Panc1 (cell line): Measurements from ENCODE around the gene TRAPPC1. TPM values are rescaled to one million over a fixed set of nuclear protein-coding genes. Genes with fewer than 3 reads are reported as not detected.

Experiments
- ATAC-seq: fragments of 200-7000 bp; cut with Tn5 transposase; 2 replicates; pipeline ENCODE4 v1.9.1; 2020; ENCODE audit warnings: mild to moderate bottlenecking, moderate library complexity
- BruUV-seq: library from RNA; stranded (reverse); fragments of 400-500 nt; replicated peaks from 2 replicates; lab custom pipeline; 2021; lab: Mats Ljungman, UMichigan
- CTCF ChIA-PET: fragments of 300-600 bp; sonication (Branson Sonifier 250); formaldehyde crosslinking; loops from one replicate; lab custom pipeline; 2022; ENCODE audit warnings: antibody characterized with exemption; lab: Charles Lee
- POLR2A ChIA-PET: fragments of 300-600 bp; sonication (Branson Sonifier 250); formaldehyde crosslinking; loops from one replicate; lab custom pipeline; 2022; ENCODE audit warnings: antibody characterized with exemption; lab: Charles Lee
- DNase-seq: peaks from one replicate; pipeline ENCODE4 v3.0.0-alpha.2; 2010; ENCODE audit warnings: low read depth, low spot score
- H3K27ac ChIP-seq: 2 replicates; pipeline ENCODE4 v1.5.1; 2011; ENCODE audit warnings: mild to moderate bottlenecking, low read length, inconsistent platforms
- H3K27me3 ChIP-seq: fragments of 200-500 bp; sonication (Bioruptor generic); 2 replicates; pipeline ENCODE4 v1.6.0; 2014; ENCODE audit warnings: low read length, inconsistent platforms; ENCODE audit not compliant: control insufficient read depth, insufficient read depth
- H3K36me3 ChIP-seq: fragments of 200-500 bp; sonication (Bioruptor generic); 2 replicates; pipeline ENCODE4 v1.5.1; 2014; ENCODE audit warnings: inconsistent platforms, mild to moderate bottlenecking, low read length, moderate library complexity; ENCODE audit not compliant: control insufficient read depth, insufficient read depth
- H3K4me1 ChIP-seq: 2 replicates; pipeline ENCODE4 v1.5.1; 2011; ENCODE audit warnings: inconsistent platforms, mild to moderate bottlenecking, low read length, moderate library complexity; ENCODE audit not compliant: control insufficient read depth, insufficient read depth
- H3K4me3 ChIP-seq, 2 experiments: 2 replicates each; pipeline ENCODE4 v1.5.1; 2011 to 2012; ENCODE audit warnings: low read depth in 2 of 2, low read length in 2 of 2, mild to moderate bottlenecking in 2 of 2, inconsistent platforms in 1 of 2, moderate library complexity in 1 of 2
- H3K9me3 ChIP-seq: fragments of 200-500 bp; sonication (Bioruptor generic); 2 replicates; pipeline ENCODE4 v1.5.1; 2014; ENCODE audit warnings: low read depth, mild to moderate bottlenecking, inconsistent platforms, low read length, moderate library complexity; ENCODE audit not compliant: control insufficient read depth, insufficient read depth
- POLR2AphosphoS5 ChIP-seq: IDR thresholded peaks from 2 replicates; pipeline ENCODE4 v1.6.1; 2012; ENCODE audit warnings: mild to moderate bottlenecking, low read depth, low read length, moderate library complexity
- SIN3A ChIP-seq: IDR thresholded peaks from 2 replicates; pipeline ENCODE4 v1.6.1; 2012; ENCODE audit warnings: low read depth, mild to moderate bottlenecking, low read length, moderate library complexity, borderline replicate concordance; ENCODE audit not compliant: insufficient read depth
- TCF7L2 ChIP-seq: IDR thresholded peaks from 2 replicates; pipeline ENCODE4 v1.6.1; 2011; ENCODE audit warnings: mild to moderate bottlenecking, low read depth, low read length, inconsistent platforms
- in situ Hi-C: cut with HindIII; loops from 2 replicates; pipeline ENCODE4 v1.10.0; 2016; ENCODE audit warnings: low sequenced_read_pairs, low pct_unique_long_range_greater_than_20kb
- intact Hi-C: fragments of 100-400 bp; cut with micrococcal nuclease; formaldehyde crosslinking; loops from one replicate; pipeline ENCODE4 v1.10.0; 2022; ENCODE audit not compliant: unreplicated experiment
- total RNA-seq: library from RNA; stranded (reverse); gene quantifications from one replicate; pipeline ENCODE4 v1.2.1, GENCODE V29; 2021; ENCODE audit not compliant: unreplicated experiment
- TF ChIP-seq, protein P1 (sequence below), 2 experiments: IDR thresholded peaks; 2 replicates each; pipeline ENCODE4 v1.6.1; 2011 to 2012; ENCODE audit warnings: low read depth in 2 of 2, control low read depth in 1 of 2, low read length in 1 of 2, mild to moderate bottlenecking in 1 of 2, moderate library complexity in 1 of 2; ENCODE audit not compliant: insufficient read depth in 1 of 2
- TF ChIP-seq, protein P2 (sequence below): fragments of 450-650 bp; IDR thresholded peaks from 2 replicates; pipeline ENCODE4 v1.5.1; 2017; ENCODE audit warnings: mild to moderate bottlenecking

The TRAPPC1 gene
- total RNA-seq, 1 experiment from 2014 or later = 154 TPM

DNA sequence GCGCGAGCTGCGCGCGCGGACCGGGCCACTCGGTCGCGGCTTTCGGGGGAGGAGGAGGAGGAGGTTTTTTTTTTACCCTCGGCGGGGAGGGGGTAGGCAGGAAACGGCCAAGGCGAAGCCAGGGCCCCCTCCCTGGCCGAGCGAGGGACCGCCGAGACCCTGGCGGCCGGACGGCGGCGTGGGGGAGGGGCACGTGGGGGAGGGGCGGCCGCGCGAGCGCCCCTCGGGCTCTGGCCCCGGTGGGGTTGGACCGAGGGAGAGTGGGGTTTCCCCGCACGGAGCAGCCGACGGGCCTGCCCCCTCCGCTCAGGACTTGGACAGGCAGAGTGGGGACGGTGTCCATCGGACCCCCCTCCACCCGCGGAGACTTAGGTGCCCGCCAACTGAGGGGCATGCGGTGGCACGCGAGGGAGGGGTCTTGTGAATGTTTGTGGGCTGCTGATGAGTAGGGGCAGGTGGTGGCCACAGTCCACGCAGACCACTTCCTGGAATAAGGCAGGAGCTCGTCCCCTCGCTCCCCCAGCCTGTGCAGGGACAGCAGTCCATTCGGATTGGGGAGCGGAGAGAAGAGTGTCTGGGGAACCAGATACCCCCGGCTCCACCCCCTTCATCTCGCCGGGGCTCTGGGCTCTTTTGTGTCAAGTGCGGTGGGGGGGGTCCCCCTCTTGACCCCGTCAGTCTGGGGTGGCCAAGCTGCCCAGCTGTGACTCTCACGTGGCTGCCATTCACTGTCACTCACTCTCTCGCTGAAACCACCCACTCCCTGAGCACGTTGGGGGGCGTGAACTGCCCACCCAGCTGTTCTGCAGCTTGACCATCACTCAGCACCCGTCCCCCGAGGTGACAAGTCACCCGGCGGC is 46.1 kb downstream of the TRAPPC1 start:
- peaks cover 34% of the 10 kb centered on the region for H3K4me1 ChIP-seq
- POLR2A ChIA-PET = interaction anchor here (0.7 kb wide), 1 partner anchor 22 kb away, joined by 10 read pairs; no protein-coding TSS in a partner anchor
- no peaks in the 10 kb centered on the region for H3K9me3 ChIP-seq
- H3K27ac ChIP-seq = peak overlapping the region; percentile 96
- CTCF ChIA-PET = interaction anchor here (0.6 kb wide), 1 partner anchor 23 kb away, joined by 9 read pairs; no protein-coding TSS in a partner anchor
- ATAC-seq = peak; percentile 33
- H3K27me3 ChIP-seq = no peaks in the 10 kb centered on the region
- intact Hi-C loops (no loop called here), in situ Hi-C loops (no loop called here)
- no peak for DNase-seq
- peak overlapping the region; percentile 63 to 77 for H3K4me3 ChIP-seq
- no peaks in the 10 kb centered on the region; the same call in 1 of the 2 replicates for H3K36me3 ChIP-seq
- TF ChIP-seq, protein P1, sequence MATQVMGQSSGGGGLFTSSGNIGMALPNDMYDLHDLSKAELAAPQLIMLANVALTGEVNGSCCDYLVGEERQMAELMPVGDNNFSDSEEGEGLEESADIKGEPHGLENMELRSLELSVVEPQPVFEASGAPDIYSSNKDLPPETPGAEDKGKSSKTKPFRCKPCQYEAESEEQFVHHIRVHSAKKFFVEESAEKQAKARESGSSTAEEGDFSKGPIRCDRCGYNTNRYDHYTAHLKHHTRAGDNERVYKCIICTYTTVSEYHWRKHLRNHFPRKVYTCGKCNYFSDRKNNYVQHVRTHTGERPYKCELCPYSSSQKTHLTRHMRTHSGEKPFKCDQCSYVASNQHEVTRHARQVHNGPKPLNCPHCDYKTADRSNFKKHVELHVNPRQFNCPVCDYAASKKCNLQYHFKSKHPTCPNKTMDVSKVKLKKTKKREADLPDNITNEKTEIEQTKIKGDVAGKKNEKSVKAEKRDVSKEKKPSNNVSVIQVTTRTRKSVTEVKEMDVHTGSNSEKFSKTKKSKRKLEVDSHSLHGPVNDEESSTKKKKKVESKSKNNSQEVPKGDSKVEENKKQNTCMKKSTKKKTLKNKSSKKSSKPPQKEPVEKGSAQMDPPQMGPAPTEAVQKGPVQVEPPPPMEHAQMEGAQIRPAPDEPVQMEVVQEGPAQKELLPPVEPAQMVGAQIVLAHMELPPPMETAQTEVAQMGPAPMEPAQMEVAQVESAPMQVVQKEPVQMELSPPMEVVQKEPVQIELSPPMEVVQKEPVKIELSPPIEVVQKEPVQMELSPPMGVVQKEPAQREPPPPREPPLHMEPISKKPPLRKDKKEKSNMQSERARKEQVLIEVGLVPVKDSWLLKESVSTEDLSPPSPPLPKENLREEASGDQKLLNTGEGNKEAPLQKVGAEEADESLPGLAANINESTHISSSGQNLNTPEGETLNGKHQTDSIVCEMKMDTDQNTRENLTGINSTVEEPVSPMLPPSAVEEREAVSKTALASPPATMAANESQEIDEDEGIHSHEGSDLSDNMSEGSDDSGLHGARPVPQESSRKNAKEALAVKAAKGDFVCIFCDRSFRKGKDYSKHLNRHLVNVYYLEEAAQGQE (IDR thresholded peaks at IDR 0.05; ENCODE audit: insufficient read depth in 1 of 2, low read depth in 2 of 2, low read length in 1 of 2) = no peak
- peak; percentile 48; the same call in 1 of the 2 replicates for TF ChIP-seq SIN3A
- no TSS peak for BruUV-seq

DNA sequence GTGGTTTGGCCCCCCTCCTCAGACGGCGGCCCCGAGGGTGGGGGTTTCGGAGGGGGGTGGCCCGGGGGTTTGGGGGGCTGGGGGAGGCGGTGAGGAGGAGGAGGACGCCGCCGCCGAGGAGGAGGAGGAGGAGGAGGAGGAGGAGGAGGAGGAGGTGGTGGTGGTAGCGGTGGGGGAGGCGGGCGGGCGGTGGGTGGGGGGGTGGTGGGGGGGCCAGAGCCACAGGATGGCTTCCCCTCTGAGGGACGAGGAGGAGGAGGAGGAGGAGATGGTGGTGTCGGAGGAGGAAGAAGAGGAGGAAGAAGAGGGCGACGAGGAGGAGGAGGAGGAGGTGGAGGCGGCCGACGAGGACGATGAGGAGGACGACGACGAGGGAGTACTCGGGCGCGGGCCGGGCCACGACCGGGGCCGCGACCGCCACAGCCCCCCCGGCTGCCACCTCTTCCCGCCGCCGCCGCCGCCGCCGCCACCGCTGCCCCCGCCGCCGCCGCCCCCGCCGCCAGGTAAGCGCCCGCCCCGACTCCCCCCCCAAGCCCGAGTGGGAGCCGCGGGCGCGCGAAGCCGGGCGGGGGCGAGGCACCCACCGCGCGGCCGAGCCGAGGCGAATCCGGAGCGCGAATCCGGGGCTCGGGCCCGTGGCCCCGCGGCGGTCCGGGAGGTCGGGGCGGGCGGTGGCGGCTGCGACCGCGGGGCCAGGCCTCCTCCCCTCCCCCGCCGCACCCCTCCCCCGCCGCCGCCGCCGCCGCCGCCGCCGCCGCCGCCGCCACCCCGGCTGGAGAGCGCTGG is 47.0 kb downstream of the TRAPPC1 start:
- peaks cover 33% of the 10 kb centered on the region for H3K4me1 ChIP-seq
- DNase-seq = no peak
- TF ChIP-seq POLR2AphosphoS5 (no peak), SIN3A (0 out of 2 replicates have a peak, but pooled peaks have one; percentile 11)
- H3K4me3 ChIP-seq = peak overlapping the region; percentile 63 to 77
- H3K27ac ChIP-seq = no peak overlapping the region
- no peaks in the 10 kb centered on the region for H3K27me3 ChIP-seq
- intact Hi-C loops (no loop called here), in situ Hi-C loops (no loop called here)
- CTCF ChIA-PET = no interaction called here
- BruUV-seq = no TSS peak
- POLR2A ChIA-PET = interaction anchor here (0.7 kb wide), 1 partner anchor 21 kb away, joined by 10 read pairs; no protein-coding TSS in a partner anchor
- H3K9me3 ChIP-seq = no peaks in the 10 kb centered on the region
- ATAC-seq = no peak
- H3K36me3 ChIP-seq = peaks cover 2% of the 10 kb centered on the region; the same call in 1 of the 2 replicates

DNA sequence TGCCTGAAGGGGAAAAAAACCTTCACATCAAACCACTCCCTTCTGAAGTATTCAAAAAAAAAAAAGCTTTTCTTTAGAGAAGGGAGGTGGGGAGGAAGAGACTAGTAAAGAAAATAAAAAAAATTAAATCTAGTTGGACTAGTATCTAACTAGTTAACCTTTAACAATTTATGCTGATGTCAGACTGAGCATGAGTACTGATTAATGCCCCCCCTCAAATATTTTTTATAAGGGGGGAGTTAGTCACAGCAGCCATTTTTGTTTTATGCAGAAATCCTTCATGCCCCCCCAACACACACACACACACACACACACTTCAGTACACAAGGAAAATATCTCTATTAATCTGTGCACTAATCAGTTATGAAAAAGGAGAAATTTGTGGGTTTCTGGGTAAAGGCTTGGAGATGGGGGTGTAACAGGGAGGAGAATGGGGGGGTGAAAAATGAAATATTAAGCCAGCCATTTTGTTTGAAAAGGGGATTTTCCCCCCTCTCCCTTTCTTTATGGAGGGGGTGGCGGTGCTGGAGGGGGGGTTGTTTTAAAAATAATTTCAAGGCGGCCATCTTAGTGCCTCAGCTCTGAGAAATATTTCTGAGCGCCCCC is 47.9 kb downstream of the TRAPPC1 start:
- Histone ChIP-seq H3K27me3 (no peaks in the 10 kb centered on the region), H3K27ac (peak overlapping the region; percentile 77; the same call in 1 of the 2 replicates), H3K4me3 (peak overlapping the region; percentile 16 to 33), H3K9me3 (no peaks in the 10 kb centered on the region), H3K36me3 (peaks cover 2% of the 10 kb centered on the region; the same call in 1 of the 2 replicates), H3K4me1 (peaks cover 24% of the 10 kb centered on the region)
- DNase-seq (no peak), ATAC-seq (no peak)
- CTCF ChIA-PET = interaction anchor here (0.6 kb wide), 1 partner anchor 48 kb away, joined by 3 read pairs; the partner anchor contains the start of gene CNTROB
- in situ Hi-C loops = no loop called here
- POLR2A ChIA-PET = interaction anchor here (0.6 kb wide), 1 partner anchor 269 kb away, joined by 3 read pairs; no protein-coding TSS in a partner anchor
- BruUV-seq = no TSS peak
- intact Hi-C loops = no loop called here
- TF ChIP-seq, protein P1 (IDR thresholded peaks at IDR 0.05; ENCODE audit: insufficient read depth in 1 of 2, low read depth in 2 of 2, low read length in 1 of 2) = no peak
- TF ChIP-seq POLR2AphosphoS5 (no peak), TCF7L2 (no peak), SIN3A (no peak)
- TF ChIP-seq, protein P2, sequence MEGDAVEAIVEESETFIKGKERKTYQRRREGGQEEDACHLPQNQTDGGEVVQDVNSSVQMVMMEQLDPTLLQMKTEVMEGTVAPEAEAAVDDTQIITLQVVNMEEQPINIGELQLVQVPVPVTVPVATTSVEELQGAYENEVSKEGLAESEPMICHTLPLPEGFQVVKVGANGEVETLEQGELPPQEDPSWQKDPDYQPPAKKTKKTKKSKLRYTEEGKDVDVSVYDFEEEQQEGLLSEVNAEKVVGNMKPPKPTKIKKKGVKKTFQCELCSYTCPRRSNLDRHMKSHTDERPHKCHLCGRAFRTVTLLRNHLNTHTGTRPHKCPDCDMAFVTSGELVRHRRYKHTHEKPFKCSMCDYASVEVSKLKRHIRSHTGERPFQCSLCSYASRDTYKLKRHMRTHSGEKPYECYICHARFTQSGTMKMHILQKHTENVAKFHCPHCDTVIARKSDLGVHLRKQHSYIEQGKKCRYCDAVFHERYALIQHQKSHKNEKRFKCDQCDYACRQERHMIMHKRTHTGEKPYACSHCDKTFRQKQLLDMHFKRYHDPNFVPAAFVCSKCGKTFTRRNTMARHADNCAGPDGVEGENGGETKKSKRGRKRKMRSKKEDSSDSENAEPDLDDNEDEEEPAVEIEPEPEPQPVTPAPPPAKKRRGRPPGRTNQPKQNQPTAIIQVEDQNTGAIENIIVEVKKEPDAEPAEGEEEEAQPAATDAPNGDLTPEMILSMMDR = no peak
